Measurements from ENCODE around the gene TGFBR3. TPM values are rescaled to one million over a fixed set of nuclear protein-coding genes. Genes with fewer than 3 reads are reported as not detected.

The TGFBR3 gene
- total RNA-seq, 2 experiments from 2014 or later = 13.9 to 15.3 TPM

DNA sequence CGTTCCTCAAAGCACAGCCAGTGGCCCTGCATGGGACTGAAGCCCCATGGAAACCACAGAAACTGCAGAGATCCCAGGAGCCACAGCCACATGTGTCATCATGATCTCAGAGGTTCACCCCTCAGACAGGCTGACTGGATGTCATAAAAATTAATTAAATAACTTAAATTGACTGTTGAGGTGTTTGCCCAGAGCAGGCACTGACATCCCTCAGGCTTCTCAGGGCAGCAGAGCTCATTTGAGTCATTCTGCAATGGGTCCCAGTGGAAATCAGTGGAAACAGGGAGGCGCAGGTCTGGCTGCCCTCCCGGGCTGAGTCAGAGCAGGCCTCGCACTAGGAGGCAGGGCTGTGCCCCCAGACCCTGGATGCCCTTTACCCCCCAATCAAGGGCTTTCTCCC, 250.2 kb downstream of the TGFBR3 start:
- ATAC-seq (ENCODE audit: low read depth) (no peak), DNase-seq (no peak)
- Mint-ChIP-seq H3K9me3 (peaks cover 4% of the 10 kb centered on the region), H3K27me3 (peaks cover 3% of the 10 kb centered on the region), H3K27ac (no peak overlapping the region), H3K4me1 (peaks cover 3% of the 10 kb centered on the region), H3K36me3 (peaks cover 4% of the 10 kb centered on the region), H3K4me3 (no peak overlapping the region)
- POLR2A ChIA-PET = no interaction called here

DNA sequence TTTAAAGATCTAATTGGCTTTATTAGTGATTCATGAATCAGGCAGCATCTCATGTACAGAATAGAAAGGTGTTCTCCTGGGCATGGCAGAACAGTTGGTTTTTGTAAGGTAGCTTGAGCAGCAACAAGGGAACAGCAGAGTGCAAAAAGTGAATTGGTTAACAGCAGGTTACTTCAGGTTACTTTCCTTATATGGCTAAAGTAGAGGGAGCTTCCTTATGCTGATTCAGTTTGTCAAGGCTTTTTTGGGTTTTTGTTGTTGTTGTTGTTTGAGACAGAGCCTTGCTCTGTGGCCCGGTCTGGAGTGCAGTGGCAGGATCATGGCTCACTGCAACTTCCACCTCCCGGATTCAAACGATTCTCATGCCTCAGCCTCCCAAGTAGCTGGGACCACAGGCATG, 252.5 kb downstream of the TGFBR3 start:
- Mint-ChIP-seq H3K27ac (no peak overlapping the region), H3K9me3 (no peaks in the 10 kb centered on the region), H3K4me3 (no peak overlapping the region), H3K4me1 (peaks cover 2% of the 10 kb centered on the region), H3K36me3 (no peaks in the 10 kb centered on the region), H3K27me3 (peaks cover 3% of the 10 kb centered on the region)
- POLR2A ChIA-PET = no interaction called here
- DNase-seq (no peak), ATAC-seq (ENCODE audit: low read depth) (no peak)

DNA sequence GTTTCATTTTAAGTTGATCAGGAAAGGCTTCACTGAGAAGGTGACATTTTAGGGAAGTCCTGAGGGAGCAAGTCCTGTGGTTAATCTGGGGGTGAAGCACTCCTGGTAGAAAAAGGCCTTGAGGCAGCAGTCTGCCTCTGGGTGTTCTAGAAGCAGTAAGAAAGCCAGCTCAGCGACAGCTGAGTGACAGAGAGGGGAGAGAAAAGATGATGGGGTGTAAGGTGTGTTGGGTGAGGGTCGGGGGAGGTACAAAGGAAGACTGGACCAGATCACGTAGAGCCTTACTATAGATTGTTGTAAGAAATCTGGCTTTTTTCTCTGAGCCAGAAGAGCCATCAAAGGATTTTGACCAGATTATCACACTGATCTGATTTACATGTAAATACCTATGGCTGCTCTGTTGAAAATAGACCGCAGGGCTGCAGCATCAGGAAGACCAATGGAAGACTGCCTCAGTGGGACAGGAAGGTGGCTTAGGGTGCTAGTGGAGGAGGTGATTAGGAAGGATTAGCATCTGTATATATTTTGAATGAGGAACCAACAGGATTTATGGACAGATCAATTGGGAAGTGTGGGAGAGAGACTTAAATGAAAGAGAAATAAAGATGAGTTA, 254.1 kb downstream of the TGFBR3 start:
- Mint-ChIP-seq H3K4me3 (no peak overlapping the region), H3K4me1 (peaks cover 2% of the 10 kb centered on the region), H3K27ac (no peak overlapping the region), H3K36me3 (no peaks in the 10 kb centered on the region), H3K9me3 (no peaks in the 10 kb centered on the region), H3K27me3 (peaks cover 3% of the 10 kb centered on the region)
- no peak for ATAC-seq (ENCODE audit: low read depth)
- DNase-seq = no peak
- POLR2A ChIA-PET = no interaction called here

DNA sequence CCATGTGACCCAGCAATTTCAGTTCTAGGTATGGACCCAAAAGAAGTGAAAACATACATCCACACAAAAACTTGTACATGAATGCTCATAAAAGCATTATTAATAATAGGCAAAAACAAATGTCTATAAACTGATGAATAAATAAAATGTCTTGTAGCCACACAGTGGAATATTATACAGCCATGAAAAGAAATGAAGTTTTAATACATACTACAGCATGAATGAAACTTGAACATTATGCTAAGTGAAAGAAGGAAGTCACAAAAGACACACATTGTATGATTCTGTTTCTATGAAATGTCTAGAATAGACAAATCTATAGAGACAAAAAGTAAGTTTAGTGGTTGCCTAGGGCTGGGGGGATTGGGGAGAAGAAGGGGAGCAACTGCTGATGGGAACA, 255.1 kb downstream of the TGFBR3 start:
- Mint-ChIP-seq H3K9me3 (no peaks in the 10 kb centered on the region), H3K27me3 (peaks cover 3% of the 10 kb centered on the region), H3K36me3 (no peaks in the 10 kb centered on the region), H3K4me3 (no peak overlapping the region), H3K4me1 (peaks cover 2% of the 10 kb centered on the region), H3K27ac (no peak overlapping the region)
- ATAC-seq (ENCODE audit: low read depth) (no peak), DNase-seq (no peak)
- POLR2A ChIA-PET = no interaction called here

Other genes with a start within 250 kb of the TGFBR3 start
- not detected for gene BRDT, start 63.2 kb upstream of the TGFBR3 start, total RNA-seq
- gene EPHX4, start 143.8 kb upstream of the TGFBR3 start, total RNA-seq = not detected
- gene SETSIP, start 189.3 kb upstream of the TGFBR3 start, total RNA-seq = under 1 TPM in 1 of 2 experiments, not detected in 1; 0.47 TPM
- gene BTBD8, start 194.2 kb upstream of the TGFBR3 start, total RNA-seq = 1 to 10 TPM; 2.6 to 2.7 TPM